Gastroesophageal sphincter (tissue), 4 donors: ENCODE measurements around the gene TBC1D8. TPM values are rescaled to one million over a fixed set of nuclear protein-coding genes. Genes with fewer than 3 reads are reported as not detected.

Source experiments
- ATAC-seq: fragments of 150-250 bp; one replicate; pipeline ENCODE4 v1.9.1; 2016; ENCODE audit warnings: mild to moderate bottlenecking, moderate library complexity
- H3K27ac ChIP-seq, 4 donors: fragments of 200-600 bp; sonication (generic) in 3 of 4; 1 replicate in 3 of 4; 2 replicates in 1 of 4; pipeline ENCODE4 v1.5.1; 2016 to 2019
- H3K27me3 ChIP-seq: fragments of 200-600 bp; sonication (generic); one replicate; pipeline ENCODE4 v1.5.1; 2019
- H3K36me3 ChIP-seq, 2 donors: fragments of 200-600 bp; sonication (generic); one replicate each; pipeline ENCODE4 v1.5.1; 2019; ENCODE audit warnings: control low read depth in 1 of 2
- H3K4me1 ChIP-seq, 3 donors: fragments of 200-600 bp; sonication (generic); 1 replicate in 2 of 3; 2 replicates in 1 of 3; pipeline ENCODE4 v1.5.1; 2016 to 2019; ENCODE audit warnings: control low read depth in 2 of 3
- H3K4me3 ChIP-seq, 2 donors: fragments of 200-600 bp; sonication (generic); one replicate each; pipeline ENCODE4 v1.5.1; 2019; ENCODE audit warnings: mild to moderate bottlenecking in 1 of 2, moderate library complexity in 1 of 2
- H3K9me3 ChIP-seq, 3 donors: fragments of 200-600 bp; sonication (generic); one replicate each; pipeline ENCODE4 v1.5.1; 2017 to 2019; ENCODE audit warnings: control low read depth in 2 of 3
- CTCF ChIP-seq, 4 experiments: fragments of 200-600 bp in 2 of 4; fragments of 450-650 bp in 2 of 4; sonication (generic) in 1 of 4; IDR thresholded peaks; one replicate each; pipeline ENCODE4 v1.5.1; 2017 to 2019; ENCODE audit warnings: antibody characterized with exemption in 4 of 4, mild to moderate bottlenecking in 2 of 4, moderate library complexity in 2 of 4
- EP300 ChIP-seq: sonication (generic); formaldehyde crosslinking; IDR thresholded peaks from one replicate; pipeline ENCODE4 v1.6.1; 2017; ENCODE audit warnings: antibody characterized with exemption, mild to moderate bottlenecking
- POLR2A ChIP-seq, 2 donors: fragments of 450-650 bp; IDR thresholded peaks; one replicate each; pipeline ENCODE4 v1.6.1; 2017; ENCODE audit warnings: antibody characterized with exemption in 2 of 2, mild to moderate bottlenecking in 2 of 2, moderate library complexity in 1 of 2
- POLR2AphosphoS5 ChIP-seq: sonication (generic); formaldehyde crosslinking; IDR thresholded peaks from one replicate; pipeline ENCODE4 v1.6.1; 2017; ENCODE audit warnings: antibody characterized with exemption
- WGBS, 2 donors: methylation state at CpG; one replicate each; pipeline ENCODE4 v1.1.5; 2018; ENCODE audit warnings: low coverage in 1 of 2; 5-methylcytosine and 5-hydroxymethylcytosine counted together
- total RNA-seq, 4 donors: library from RNA; depleted of rRNA; stranded (reverse); fragments of >200 nt; gene quantifications; one replicate each; pipeline ENCODE4 v1.1.0, GENCODE V29; 2016

Gene TBC1D8
- total RNA-seq, 4 donors from 2014 or later: 14.9 to 45.5 (median 32.6) TPM

GRCh38 chr2:100964222-100964621 is 187.0 kb downstream of the TBC1D8 start:
- Histone ChIP-seq H3K4me1 (peaks cover 0 to 6% (median 0%) of the 10 kb centered on the region in 3 donors), H3K27ac (no peak overlapping the region), H3K36me3 (peaks cover 0 to 33% of the 10 kb centered on the region in 2 donors), H3K4me3 (no peak overlapping the region), H3K27me3 (no peaks in the 10 kb centered on the region), H3K9me3 (no peaks in the 10 kb centered on the region)
- 80 to 86% methylated on average over 5 to 12 of the region's 12 CpGs for WGBS, 2 donors
- no peak for TF ChIP-seq POLR2AphosphoS5
- no peak for TF ChIP-seq POLR2A (IDR thresholded peaks at IDR 0.05)
- TF ChIP-seq EP300: no peak
- no peak for TF ChIP-seq CTCF (IDR thresholded peaks at IDR 0.05)
- no peak for ATAC-seq

- ATAC-seq: no peak
- TF ChIP-seq POLR2A (IDR thresholded peaks at IDR 0.05): no peak
- TF ChIP-seq EP300: no peak
- TF ChIP-seq CTCF (IDR thresholded peaks at IDR 0.05): no peak
- TF ChIP-seq POLR2AphosphoS5: no peak
- Histone ChIP-seq H3K4me3 (no peak overlapping the region), H3K27me3 (no peaks in the 10 kb centered on the region), H3K9me3 (no peaks in the 10 kb centered on the region), H3K27ac (no peak overlapping the region), H3K36me3 (peaks cover 0 to 20% of the 10 kb centered on the region in 2 donors), H3K4me1 (peaks cover 0 to 17% (median 4%) of the 10 kb centered on the region in 3 donors)
- 96% methylated on average over 3 of the region's 4 CpGs; no CpG with 5 or more reads in 1 of the 2 donors for WGBS, 2 donors
These were observed 188.2 kb downstream of the TBC1D8 start for GRCh38 chr2:100963026-100963375.

- 74 to 75% methylated on average over 5 to 8 of the region's 12 CpGs for WGBS, 2 donors
These were observed 188.7 kb downstream of the TBC1D8 start for GRCh38 chr2:100962366-100963025.

GRCh38 chr2:100960688-100961087 is 190.5 kb downstream of the TBC1D8 start:
- H3K27me3 ChIP-seq: no peaks in the 10 kb centered on the region
- no peak overlapping the region for H3K4me3 ChIP-seq
- H3K36me3 ChIP-seq: peaks cover 0 to 15% of the 10 kb centered on the region in 2 donors
- no peak overlapping the region for H3K27ac ChIP-seq
- ATAC-seq: no peak
- no peak for TF ChIP-seq EP300
- no peak for TF ChIP-seq CTCF (IDR thresholded peaks at IDR 0.05)
- no peak for TF ChIP-seq POLR2A (IDR thresholded peaks at IDR 0.05)
- TF ChIP-seq POLR2AphosphoS5: no peak
- WGBS, 2 donors: 80 to 91% methylated on average over 1 to 2 of the region's 4 CpGs
- peaks cover 0 to 27% (median 10%) of the 10 kb centered on the region in 3 donors for H3K4me1 ChIP-seq
- no peaks in the 10 kb centered on the region for H3K9me3 ChIP-seq

More at GRCh38 chr2:100962366-100963025, 188.7 kb downstream of the TBC1D8 start:
- no peak for ATAC-seq
- H3K27me3 ChIP-seq: no peaks in the 10 kb centered on the region
- H3K4me3 ChIP-seq: no peak overlapping the region
- H3K36me3 ChIP-seq: peaks cover 0 to 15% of the 10 kb centered on the region in 2 donors
- no peak overlapping the region for H3K27ac ChIP-seq
- H3K9me3 ChIP-seq: no peaks in the 10 kb centered on the region
- TF ChIP-seq POLR2AphosphoS5 (no peak), POLR2A (IDR thresholded peaks at IDR 0.05) (no peak), EP300 (no peak), CTCF (IDR thresholded peaks at IDR 0.05) (no peak)
- H3K4me1 ChIP-seq: peaks cover 0 to 22% (median 7%) of the 10 kb centered on the region in 3 donors
